Measurements from ENCODE around the gene PDLIM3.
"Not testable (repeated sequence)": the region's sequence is repeated elsewhere in the genome, so short reads cannot be mapped to it uniquely, and the experiment has no call there.

GRCh38 chr4:185531654-185532053, 3.7 kb downstream of the PDLIM3 start:
- TF ChIP-seq CTCF (conservative IDR thresholded peaks at IDR 0.05; ENCODE audit: low read depth, low read length); POLR2A (IDR thresholded peaks at IDR 0.05; ENCODE audit: low read depth, low read length); MAFK (IDR thresholded peaks at IDR 0.05; ENCODE audit: low read depth, low read length); FOS (IDR thresholded peaks at IDR 0.05; ENCODE audit: low read depth, low read length); CEBPB (IDR thresholded peaks at IDR 0.05; ENCODE audit: low read depth, low read length); BHLHE40 (IDR thresholded peaks at IDR 0.05; ENCODE audit: low read depth, low read length); USF2 (IDR thresholded peaks at IDR 0.05; ENCODE audit: low read depth, low read length); MXI1 (IDR thresholded peaks at IDR 0.05; ENCODE audit: borderline replicate concordance, low read depth, low read length): not testable (repeated sequence)

All from IMR-90 (cell line).